Dedifferentiated amniotic fluid mesenchymal stem cell (primary cell): ENCODE data around the gene GALC.
A peak's percentile ranks its signal among the peaks of the same experiment; 100 is the strongest.

Experiments used
- DNase-seq: peaks from one replicate; pipeline ENCODE4 v3.0.0-alpha.2; 2016; ENCODE audit errors: extremely low spot score

GALC gene

GRCh38 chr14:87960013-87960787, 32.8 kb downstream of the GALC start:
- DNase-seq, result no peak

- peak; percentile 38 for DNase-seq
Observed at GRCh38 chr14:87955501-87955900, 37.5 kb downstream of the GALC start.

- DNase-seq, result no peak
Observed at GRCh38 chr14:87952307-87953094, 40.5 kb downstream of the GALC start.

- DNase-seq, result peak; percentile 46
Observed at GRCh38 chr14:87944987-87945604, 47.9 kb downstream of the GALC start.

DNA sequence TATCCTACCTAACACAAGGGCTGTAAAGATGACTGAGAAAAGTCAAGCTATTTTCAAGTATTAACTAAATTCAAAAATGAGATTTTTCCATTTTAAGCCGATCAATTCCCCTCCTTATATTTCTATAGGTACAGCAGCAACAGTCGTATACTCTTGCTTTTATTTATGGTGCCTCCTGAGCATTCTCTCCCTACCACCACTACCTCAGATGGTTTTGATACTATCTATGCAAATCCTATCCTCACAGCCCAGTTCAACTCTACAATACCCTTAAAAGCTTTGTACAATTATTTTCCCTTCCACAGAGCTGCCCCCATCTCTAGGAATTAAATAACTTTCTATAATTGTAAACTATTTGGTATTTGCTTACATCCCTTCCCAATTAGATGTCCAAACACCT, 52.1 kb downstream of the GALC start:
- DNase-seq, result no peak

GRCh38 chr14:87940382-87940781, 52.6 kb downstream of the GALC start:
- no peak for DNase-seq

GRCh38 chr14:87935886-87936285, 57.1 kb downstream of the GALC start:
- no peak for DNase-seq

GRCh38 chr14:87935081-87935828, 57.7 kb downstream of the GALC start:
- DNase-seq, result no peak

DNA sequence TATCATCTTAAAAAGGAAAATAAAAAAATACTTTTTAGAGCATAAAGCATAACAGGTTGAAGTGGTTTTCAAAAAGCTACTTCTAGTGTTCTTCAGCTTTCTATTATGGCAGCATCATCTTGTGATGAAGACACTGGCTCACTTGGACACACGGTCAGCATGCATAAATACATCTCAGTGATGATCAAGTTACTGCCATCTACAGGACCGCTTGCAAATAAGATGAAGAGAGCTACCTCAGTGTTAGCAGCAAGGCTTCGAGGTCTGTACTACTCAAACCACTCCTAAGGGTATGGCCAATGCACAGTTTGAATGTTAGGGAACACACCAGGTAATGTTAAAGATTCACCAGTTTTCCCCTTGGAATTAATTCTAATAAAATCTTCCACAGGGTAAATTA, 58.8 kb downstream of the GALC start:
- no peak for DNase-seq

- no peak for DNase-seq
Observed at GRCh38 chr14:87916886-87917275, 76.1 kb downstream of the GALC start.

DNA sequence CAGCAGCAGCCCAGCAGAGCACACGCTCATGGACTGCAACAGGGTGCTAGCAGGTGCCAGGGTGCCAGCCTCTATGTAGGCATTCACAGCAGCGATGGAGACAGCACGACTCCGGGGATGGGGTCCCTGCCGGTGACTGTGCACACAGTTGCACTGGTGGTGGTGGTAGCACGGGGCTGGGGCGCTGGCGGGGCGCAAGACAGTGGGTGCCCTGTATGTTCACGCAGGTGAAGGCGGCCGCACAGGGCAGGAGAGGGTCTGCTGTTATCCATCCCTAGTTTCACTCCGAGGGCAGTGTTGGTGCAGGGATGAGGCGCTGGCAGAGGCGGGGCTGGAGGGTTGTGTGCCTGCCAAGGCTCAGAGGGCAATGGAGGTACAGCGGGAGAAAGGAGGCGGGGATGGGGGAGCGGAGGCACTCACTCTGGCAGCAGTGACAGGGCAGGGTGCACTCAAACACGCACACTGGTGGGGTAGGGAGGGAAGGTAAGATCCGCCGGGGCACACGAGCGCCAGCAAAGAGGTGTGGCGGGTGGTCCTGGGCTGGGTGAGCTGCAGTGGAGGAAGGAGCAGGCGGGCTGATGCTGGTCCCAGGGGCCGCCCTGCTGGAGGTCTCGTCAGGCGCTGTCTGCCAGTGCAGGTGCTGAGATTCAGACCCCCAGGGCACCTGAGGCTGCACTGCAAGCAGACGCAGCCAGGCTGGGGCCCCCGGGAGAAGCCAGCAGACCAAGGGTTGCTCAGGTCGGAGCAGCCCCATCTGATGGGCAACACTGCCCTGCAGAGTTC, 76.7 kb downstream of the GALC start:
- DNase-seq, result no peak

DNA sequence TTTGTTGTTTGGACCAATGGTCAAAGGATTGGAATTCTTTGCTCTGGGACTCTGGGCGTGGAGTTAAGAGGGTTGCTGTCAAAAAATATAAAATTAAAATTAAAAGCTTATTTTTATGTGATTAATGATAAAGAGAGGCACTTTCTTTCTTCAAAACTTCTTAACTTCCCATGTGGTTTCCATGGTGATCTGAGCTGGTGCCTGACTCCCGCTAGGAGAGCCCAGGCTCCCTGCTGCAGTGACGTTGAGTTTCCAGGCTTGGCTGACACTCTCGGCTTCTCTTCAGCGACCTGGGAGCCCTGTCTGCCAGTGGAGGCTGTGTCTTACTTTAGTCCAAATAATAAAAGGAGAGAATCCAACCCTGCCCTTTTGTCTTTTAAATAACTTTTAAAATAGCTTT, 84.4 kb downstream of the GALC start:
- DNase-seq, result no peak

DNA sequence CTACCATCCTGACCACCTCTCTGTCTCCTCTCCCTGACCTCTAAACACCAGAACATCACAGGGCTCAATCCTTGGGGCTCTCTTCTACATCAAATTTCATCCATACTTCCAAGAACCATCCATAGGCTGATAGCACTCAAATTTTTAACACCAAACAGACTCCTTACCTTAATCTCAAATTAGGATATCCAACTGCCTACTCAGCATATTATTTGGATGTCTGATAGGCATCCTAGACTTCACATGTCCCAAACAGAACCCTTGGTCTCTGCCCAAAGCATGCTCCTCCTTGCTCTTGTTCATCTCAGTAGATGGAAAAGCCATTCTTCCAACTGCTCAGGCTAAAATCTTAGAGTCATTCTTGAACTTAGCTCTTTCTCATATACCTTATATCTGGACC, 91.3 kb downstream of the GALC start:
- no peak for DNase-seq

DNA sequence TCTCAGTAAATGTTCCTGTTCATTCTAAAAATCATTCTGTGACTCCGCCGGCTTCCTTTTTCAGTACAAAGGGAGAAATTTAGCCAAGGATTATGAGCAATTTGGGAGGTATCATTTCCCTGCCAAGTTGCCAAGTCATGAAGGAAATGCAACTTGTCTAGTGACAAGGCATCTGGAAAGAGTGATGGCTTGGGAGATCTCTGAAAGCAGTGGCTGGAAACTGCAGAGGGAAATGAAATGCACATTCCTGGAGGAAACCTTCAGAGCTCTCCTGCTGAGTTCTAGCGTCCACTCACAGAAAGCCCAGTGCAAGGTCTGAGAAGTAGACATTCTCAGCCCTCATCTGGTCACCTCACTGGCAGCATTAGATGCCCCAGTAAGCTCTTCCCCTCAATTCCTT, 91.7 kb downstream of the GALC start:
- no peak for DNase-seq

DNA sequence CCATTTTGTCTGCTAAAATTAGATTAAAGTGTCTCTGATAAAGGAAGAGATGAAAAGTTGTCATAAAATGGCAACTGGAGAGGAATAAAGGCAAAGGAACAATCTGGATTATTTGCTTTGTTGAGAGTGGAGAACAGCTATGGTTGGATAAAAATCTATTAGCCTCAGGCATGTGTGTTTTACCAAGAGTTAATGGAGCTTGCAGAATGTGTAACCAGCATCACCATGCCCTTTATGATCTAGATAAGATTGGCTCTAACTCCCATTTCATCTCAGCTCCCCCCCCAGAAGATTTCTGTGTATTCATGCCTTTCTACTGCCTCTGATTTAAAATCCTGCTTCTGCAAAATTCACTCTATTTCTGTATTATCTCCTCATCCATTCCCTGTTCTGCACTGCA, 93.8 kb downstream of the GALC start:
- DNase-seq, result no peak

DNA sequence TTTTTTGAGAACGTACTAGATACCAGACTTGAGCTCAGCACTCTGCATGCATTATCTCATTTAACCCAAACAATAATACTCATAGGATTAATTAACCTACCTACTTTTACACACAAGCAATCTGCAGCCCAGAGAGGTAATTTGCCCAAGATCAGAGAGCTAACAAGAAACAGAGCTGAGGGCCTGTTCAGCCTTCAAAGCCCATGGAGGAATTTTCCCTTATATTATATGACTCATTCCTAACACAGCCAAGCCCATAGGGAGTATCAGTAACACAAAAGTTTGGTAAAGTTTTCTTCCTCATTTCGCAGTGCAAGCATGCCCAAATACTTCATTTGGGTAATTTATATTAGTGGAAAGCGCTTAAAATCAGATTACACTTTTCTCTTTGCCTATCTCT, 94.7 kb downstream of the GALC start:
- DNase-seq, result no peak

DNA sequence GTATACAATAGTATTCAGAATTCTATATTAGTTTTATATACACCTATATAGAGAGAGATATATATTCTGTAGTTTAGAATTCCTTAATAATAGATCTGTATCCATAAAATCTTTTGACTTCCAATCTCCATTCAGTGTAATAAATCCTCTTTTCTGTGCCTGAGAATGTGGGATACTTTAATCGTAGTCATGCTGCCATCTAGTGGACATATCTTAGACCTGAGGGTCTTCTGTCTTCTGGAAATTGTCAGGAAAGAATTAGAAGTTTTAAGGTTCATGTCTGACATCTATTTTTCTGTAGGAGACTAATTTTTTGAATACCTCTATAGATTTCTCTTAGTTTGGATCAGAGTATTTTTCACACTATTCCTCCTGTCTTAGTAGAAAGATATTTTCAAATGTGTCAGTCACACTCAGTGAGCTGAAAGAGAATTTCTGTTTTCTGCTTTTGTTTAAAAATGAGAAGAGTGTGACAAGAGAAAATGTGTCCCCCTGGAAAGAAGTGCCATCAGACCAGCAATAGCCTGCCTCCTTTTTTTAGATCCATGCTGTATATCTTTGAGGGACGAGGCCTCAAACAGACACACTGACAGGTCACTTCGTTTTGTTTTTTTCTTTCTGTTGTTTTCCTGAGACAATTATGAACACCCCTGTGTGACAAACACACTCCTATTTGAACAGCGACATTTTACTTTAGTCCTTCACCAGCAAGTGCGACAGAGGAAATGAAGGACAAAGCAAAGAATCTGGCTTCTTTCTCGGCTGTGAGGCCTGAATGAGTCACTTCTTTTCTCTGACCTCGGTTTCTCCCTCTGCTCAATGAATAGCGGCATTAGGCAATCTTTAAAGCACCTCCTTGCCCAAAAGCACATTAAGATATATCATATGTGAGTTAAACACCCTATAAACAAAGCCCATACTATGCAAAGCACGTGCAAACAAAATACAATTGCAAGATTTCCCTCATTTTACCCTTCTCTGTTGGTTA, 96.3 kb downstream of the GALC start:
- peak; percentile 72 for DNase-seq

DNA sequence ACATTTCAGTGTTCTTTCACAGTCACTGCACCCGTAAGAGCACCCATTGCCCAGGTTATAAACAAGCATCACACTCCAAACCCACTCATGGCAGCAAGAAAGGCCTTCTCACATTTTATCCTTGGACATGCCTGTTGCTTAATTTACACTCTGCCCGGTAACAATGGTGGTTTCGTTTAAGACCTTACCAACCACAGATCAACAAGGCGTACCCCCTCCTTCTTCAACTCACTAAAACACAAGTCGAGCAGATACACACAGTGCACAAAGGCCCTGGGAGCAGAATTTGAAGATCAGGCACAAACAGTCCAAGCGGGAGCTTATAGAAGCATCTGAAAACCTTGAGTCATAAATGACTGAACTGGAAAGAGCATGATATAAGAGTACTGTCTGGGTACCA, 98.1 kb downstream of the GALC start:
- no peak for DNase-seq

- no peak for DNase-seq
Observed at GRCh38 chr14:87892763-87893162, 100.2 kb downstream of the GALC start.
